ENCODE data around the gene PPP1CA.

DNA sequence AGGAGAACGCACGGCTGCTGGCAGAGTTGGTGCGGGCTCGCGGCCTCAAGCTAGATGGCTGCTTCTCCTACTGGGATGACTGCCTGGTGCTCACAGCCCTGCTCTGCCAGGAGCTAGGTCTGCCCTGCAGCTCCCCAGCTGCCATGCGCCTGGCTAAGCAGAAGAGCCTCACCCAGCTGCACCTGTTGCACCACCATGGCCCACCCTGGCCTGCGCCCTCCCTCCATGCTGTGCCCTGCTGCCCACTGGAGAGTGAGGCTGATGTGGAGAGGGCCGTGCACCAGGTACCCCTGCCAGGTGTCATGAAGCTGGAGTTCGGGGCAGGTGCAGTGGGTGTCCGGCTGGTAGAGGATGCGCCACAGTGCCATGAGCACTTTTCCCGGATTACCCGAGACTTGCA is 21.8 kb upstream of the PPP1CA start:
- no peak for TF ChIP-seq RAD21 (conservative IDR thresholded peaks at IDR 0.05 in 1 of 2, IDR thresholded peaks at IDR 0.05 in 1 of 2)
- TF ChIP-seq, protein P1, sequence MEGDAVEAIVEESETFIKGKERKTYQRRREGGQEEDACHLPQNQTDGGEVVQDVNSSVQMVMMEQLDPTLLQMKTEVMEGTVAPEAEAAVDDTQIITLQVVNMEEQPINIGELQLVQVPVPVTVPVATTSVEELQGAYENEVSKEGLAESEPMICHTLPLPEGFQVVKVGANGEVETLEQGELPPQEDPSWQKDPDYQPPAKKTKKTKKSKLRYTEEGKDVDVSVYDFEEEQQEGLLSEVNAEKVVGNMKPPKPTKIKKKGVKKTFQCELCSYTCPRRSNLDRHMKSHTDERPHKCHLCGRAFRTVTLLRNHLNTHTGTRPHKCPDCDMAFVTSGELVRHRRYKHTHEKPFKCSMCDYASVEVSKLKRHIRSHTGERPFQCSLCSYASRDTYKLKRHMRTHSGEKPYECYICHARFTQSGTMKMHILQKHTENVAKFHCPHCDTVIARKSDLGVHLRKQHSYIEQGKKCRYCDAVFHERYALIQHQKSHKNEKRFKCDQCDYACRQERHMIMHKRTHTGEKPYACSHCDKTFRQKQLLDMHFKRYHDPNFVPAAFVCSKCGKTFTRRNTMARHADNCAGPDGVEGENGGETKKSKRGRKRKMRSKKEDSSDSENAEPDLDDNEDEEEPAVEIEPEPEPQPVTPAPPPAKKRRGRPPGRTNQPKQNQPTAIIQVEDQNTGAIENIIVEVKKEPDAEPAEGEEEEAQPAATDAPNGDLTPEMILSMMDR (IDR thresholded peaks at IDR 0.05) = no peak
- TF ChIP-seq EP300 (IDR thresholded peaks at IDR 0.05) = no peak
- no peak for TF ChIP-seq RCOR1 (IDR thresholded peaks at IDR 0.05; ENCODE audit: low read depth, low read length)
- no peak for TF ChIP-seq JUN (IDR thresholded peaks at IDR 0.05)
- no peak for TF ChIP-seq ESRRA (IDR thresholded peaks at IDR 0.05; ENCODE audit: borderline replicate concordance, low read length)
- TF ChIP-seq, protein P2, sequence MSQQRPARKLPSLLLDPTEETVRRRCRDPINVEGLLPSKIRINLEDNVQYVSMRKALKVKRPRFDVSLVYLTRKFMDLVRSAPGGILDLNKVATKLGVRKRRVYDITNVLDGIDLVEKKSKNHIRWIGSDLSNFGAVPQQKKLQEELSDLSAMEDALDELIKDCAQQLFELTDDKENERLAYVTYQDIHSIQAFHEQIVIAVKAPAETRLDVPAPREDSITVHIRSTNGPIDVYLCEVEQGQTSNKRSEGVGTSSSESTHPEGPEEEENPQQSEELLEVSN (IDR thresholded peaks at IDR 0.05; ENCODE audit: borderline replicate concordance, low read depth) = no peak
- no peak for TF ChIP-seq KDM1A (IDR thresholded peaks at IDR 0.05; ENCODE audit: low read depth)
